Activated CD8-positive, alpha-beta T cell treated with anti-CD3 and anti-CD28 coated beads, Interleukin-2, amount 10 ng/mL, durations not matched to agents 7 days and 5 days (primary cell): Measurements from ENCODE around the gene SETD4. TPM values are rescaled to one million over a fixed set of nuclear protein-coding genes. Genes with fewer than 3 reads are reported as not detected.

Experiments used
- ATAC-seq: fragments of 150-1000 bp; cut with Tn5 transposase; one replicate; pipeline ENCODE4 v1.10.0; 2021; ENCODE audit warnings: moderate library complexity
- CTCF ChIA-PET: fragments of 350-600 bp; sonication (Branson Sonifier 250); formaldehyde crosslinking; loops from one replicate; lab custom pipeline; 2021; ENCODE audit warnings: antibody characterized with exemption; lab: Charles Lee
- POLR2A ChIA-PET: fragments of 350-600 bp; sonication (Branson Sonifier 250); formaldehyde crosslinking; loops from one replicate; lab custom pipeline; 2021; ENCODE audit warnings: antibody characterized with exemption; lab: Charles Lee
- DNase-seq: peaks from one replicate; pipeline ENCODE4 v3.0.0-alpha.2; 2020
- H3K27ac Mint-ChIP-seq: one replicate; pipeline ENCODE4 v1.8.0; 2021; ENCODE audit warnings: mild to moderate bottlenecking, mixed read lengths
- H3K27me3 Mint-ChIP-seq: one replicate; pipeline ENCODE4 v1.8.0; 2021; ENCODE audit warnings: low read depth, mixed read lengths
- H3K36me3 Mint-ChIP-seq: one replicate; pipeline ENCODE4 v1.8.0; 2021; ENCODE audit warnings: low read depth, mixed read lengths
- H3K4me1 Mint-ChIP-seq: one replicate; pipeline ENCODE4 v1.8.0; 2021; ENCODE audit warnings: low read depth, mixed read lengths
- H3K4me3 Mint-ChIP-seq: one replicate; pipeline ENCODE4 v1.8.0; 2021; ENCODE audit warnings: mild to moderate bottlenecking, mixed read lengths
- H3K9me3 Mint-ChIP-seq: one replicate; pipeline ENCODE4 v1.8.0; 2022; ENCODE audit warnings: mixed read lengths; ENCODE audit not compliant: insufficient read depth
- total RNA-seq, 2 experiments: library from RNA; stranded (reverse); gene quantifications; one replicate each; pipeline ENCODE4 v1.2.3, GENCODE V29; 2021

Gene SETD4
- total RNA-seq, 2 experiments from 2014 or later = 19.8 to 22.3 TPM

DNA sequence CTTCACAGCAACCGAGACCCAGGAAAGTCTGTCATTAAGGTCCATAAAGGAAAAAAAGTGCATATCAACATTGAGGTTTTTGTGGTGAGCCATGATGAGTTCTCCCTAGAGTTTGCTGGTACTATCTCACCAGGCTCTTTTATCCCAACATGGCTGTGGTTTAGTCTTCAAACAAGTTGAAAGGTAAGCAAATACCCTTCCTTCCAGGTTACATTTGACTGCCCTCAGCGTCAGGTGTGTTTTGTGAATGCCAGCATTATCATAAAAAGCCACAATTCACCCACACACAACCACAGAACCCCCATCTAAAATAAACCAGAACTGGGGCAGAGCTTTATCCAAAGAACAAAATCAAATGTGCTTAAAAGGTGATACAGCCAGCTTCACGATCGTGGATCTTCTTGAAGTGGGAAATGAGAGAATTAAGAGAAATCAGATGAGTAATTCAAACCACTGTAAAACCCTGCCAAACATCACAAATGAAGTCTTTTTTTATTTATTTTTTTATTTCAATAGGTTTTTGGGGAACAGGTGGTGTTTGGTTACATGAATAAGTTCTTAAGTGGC is 64.7 kb downstream of the SETD4 start:
- POLR2A ChIA-PET = no interaction called here
- Mint-ChIP-seq H3K36me3 (no peaks in the 10 kb centered on the region), H3K27me3 (peaks cover 17% of the 10 kb centered on the region), H3K4me1 (peaks cover 11% of the 10 kb centered on the region), H3K9me3 (no peaks in the 10 kb centered on the region), H3K4me3 (no peak overlapping the region), H3K27ac (no peak overlapping the region)
- CTCF ChIA-PET = no interaction called here
- DNase-seq = no peak
- ATAC-seq = no peak

GRCh38 chr21:35994613-35995012 is 65.7 kb downstream of the SETD4 start:
- H3K27me3 Mint-ChIP-seq = peaks cover 17% of the 10 kb centered on the region
- DNase-seq (no peak), ATAC-seq (no peak)
- no peak overlapping the region for H3K27ac Mint-ChIP-seq
- no peaks in the 10 kb centered on the region for H3K36me3 Mint-ChIP-seq
- CTCF ChIA-PET = no interaction called here
- H3K4me1 Mint-ChIP-seq = peaks cover 11% of the 10 kb centered on the region
- no peaks in the 10 kb centered on the region for H3K9me3 Mint-ChIP-seq
- POLR2A ChIA-PET = no interaction called here
- no peak overlapping the region for H3K4me3 Mint-ChIP-seq

- CTCF ChIA-PET = no interaction called here
- H3K36me3 Mint-ChIP-seq = no peaks in the 10 kb centered on the region
Observed at GRCh38 chr21:35993875-35994490, 66.3 kb downstream of the SETD4 start.

GRCh38 chr21:35991131-35991530 is 69.2 kb downstream of the SETD4 start:
- Mint-ChIP-seq H3K27me3 (peaks cover 10% of the 10 kb centered on the region), H3K4me1 (peaks cover 10% of the 10 kb centered on the region), H3K9me3 (no peaks in the 10 kb centered on the region), H3K27ac (no peak overlapping the region), H3K36me3 (no peaks in the 10 kb centered on the region), H3K4me3 (no peak overlapping the region)
- CTCF ChIA-PET = no interaction called here
- DNase-seq (no peak), ATAC-seq (no peak)
- POLR2A ChIA-PET = no interaction called here

More at GRCh38 chr21:35993875-35994490, 66.3 kb downstream of the SETD4 start:
- no peak for DNase-seq
- POLR2A ChIA-PET = no interaction called here
- H3K9me3 Mint-ChIP-seq = no peaks in the 10 kb centered on the region
- H3K4me3 Mint-ChIP-seq = no peak overlapping the region
- no peak overlapping the region for H3K27ac Mint-ChIP-seq
- ATAC-seq = no peak
- peaks cover 11% of the 10 kb centered on the region for H3K4me1 Mint-ChIP-seq
- H3K27me3 Mint-ChIP-seq = peaks cover 18% of the 10 kb centered on the region

DNA sequence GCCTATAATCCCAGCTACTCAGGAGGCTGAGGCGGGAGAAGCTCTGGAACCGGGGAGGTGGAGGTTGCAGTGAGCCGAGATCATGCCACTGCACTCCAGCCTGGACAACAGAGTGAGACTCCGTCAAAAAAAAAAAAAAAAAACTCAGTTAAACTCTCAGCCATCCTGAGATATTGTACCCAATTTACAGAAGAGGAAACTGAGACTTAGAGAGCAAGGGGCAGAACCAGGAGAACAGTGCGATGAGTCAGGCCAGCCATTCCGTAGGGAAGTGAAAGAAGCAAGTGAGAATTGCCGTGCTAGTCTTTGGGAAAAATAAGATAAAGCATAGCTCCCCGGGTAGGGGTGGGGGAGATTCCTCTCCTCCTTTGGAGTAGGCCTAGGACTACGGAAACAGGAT is 69.7 kb downstream of the SETD4 start:
- Mint-ChIP-seq H3K27ac (no peak overlapping the region), H3K27me3 (peaks cover 5% of the 10 kb centered on the region), H3K4me1 (peaks cover 7% of the 10 kb centered on the region), H3K36me3 (no peaks in the 10 kb centered on the region), H3K9me3 (no peaks in the 10 kb centered on the region), H3K4me3 (no peak overlapping the region)
- ChIA-PET CTCF (no interaction called here), POLR2A (no interaction called here)
- no peak for ATAC-seq
- no peak for DNase-seq

GRCh38 chr21:35989138-35989735 is 71.1 kb downstream of the SETD4 start:
- H3K4me3 Mint-ChIP-seq = no peak overlapping the region
- POLR2A ChIA-PET = no interaction called here
- ATAC-seq (no peak), DNase-seq (no peak)
- no peaks in the 10 kb centered on the region for H3K36me3 Mint-ChIP-seq
- H3K27me3 Mint-ChIP-seq = peaks cover 7% of the 10 kb centered on the region
- H3K9me3 Mint-ChIP-seq = no peaks in the 10 kb centered on the region
- CTCF ChIA-PET = no interaction called here
- no peaks in the 10 kb centered on the region for H3K4me1 Mint-ChIP-seq
- no peak overlapping the region for H3K27ac Mint-ChIP-seq

GRCh38 chr21:35988416-35989137 is 71.7 kb downstream of the SETD4 start:
- H3K9me3 Mint-ChIP-seq = no peaks in the 10 kb centered on the region
- no peaks in the 10 kb centered on the region for H3K4me1 Mint-ChIP-seq
- no peak overlapping the region for H3K27ac Mint-ChIP-seq
- ChIA-PET POLR2A (interaction anchor here (0.6 kb wide), 1 partner anchor 55 kb away, joined by 3 read pairs; no protein-coding TSS in a partner anchor), CTCF (no interaction called here)
- no peak for DNase-seq
- no peak overlapping the region for H3K4me3 Mint-ChIP-seq
- no peaks in the 10 kb centered on the region for H3K36me3 Mint-ChIP-seq
- ATAC-seq = no peak
- peaks cover 7% of the 10 kb centered on the region for H3K27me3 Mint-ChIP-seq

GRCh38 chr21:35987475-35987874 is 72.9 kb downstream of the SETD4 start:
- Mint-ChIP-seq H3K9me3 (no peaks in the 10 kb centered on the region), H3K4me3 (no peak overlapping the region)

DNA sequence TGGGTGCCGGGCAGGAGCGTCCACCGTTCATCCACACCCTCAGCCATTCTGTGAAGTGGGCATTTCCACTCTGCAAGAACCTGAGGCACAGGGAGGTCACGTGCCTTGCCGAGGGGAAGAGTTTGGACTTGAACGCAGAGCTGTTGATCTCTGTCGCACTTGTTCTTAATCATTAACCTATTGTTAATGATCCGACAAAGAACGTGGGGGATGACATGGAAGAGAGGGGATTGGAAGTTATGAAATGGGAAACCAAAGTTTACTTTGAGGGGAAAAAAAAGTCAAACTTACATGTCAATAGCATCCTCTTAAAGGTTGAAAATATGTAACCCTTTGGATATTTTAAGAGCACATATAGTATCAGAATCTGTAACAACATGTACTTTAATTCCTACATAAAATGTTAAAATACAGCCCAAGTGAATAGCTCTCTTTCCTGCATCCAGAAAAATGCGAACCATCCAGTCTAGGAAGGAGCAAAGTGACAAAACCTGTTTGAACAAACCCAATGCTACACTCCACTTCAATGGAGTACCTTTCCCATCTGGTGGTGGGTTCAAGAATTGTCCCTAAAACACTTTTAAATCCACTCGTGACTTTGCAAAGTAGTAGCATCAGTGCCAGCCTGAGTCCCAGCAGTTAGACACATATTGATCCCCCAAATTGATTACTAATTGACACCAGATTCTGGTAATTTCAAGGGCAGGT is 75.5 kb downstream of the SETD4 start:
- ChIA-PET CTCF (no interaction called here), POLR2A (no interaction called here)
- DNase-seq = no peak
- no peaks in the 10 kb centered on the region for H3K36me3 Mint-ChIP-seq
- no peaks in the 10 kb centered on the region for H3K9me3 Mint-ChIP-seq
- no peaks in the 10 kb centered on the region for H3K4me1 Mint-ChIP-seq
- H3K4me3 Mint-ChIP-seq = no peak overlapping the region
- peaks cover 10% of the 10 kb centered on the region for H3K27me3 Mint-ChIP-seq
- no peak for ATAC-seq
- H3K27ac Mint-ChIP-seq = no peak overlapping the region

More at GRCh38 chr21:35987475-35987874, 72.9 kb downstream of the SETD4 start:
- no peak overlapping the region for H3K27ac Mint-ChIP-seq
- no peaks in the 10 kb centered on the region for H3K4me1 Mint-ChIP-seq
- CTCF ChIA-PET = interaction anchor here (0.5 kb wide), 1 partner anchor 550 kb away, joined by 4 read pairs; no protein-coding TSS in a partner anchor
- DNase-seq (no peak), ATAC-seq (no peak)
- POLR2A ChIA-PET = no interaction called here
- peaks cover 7% of the 10 kb centered on the region for H3K27me3 Mint-ChIP-seq
- no peaks in the 10 kb centered on the region for H3K36me3 Mint-ChIP-seq
